Tibial nerve (tissue), 4 donors: Measurements from ENCODE around the gene MEA1.

Source experiments
- CTCF ChIP-seq, 5 experiments: fragments of 200-600 bp in 3 of 5; fragments of 450-650 bp in 2 of 5; sonication (generic) in 3 of 5; IDR thresholded peaks; one replicate each; pipeline ENCODE4 v1.5.1; 2016 to 2019; ENCODE audit warnings: antibody characterized with exemption in 5 of 5, mild to moderate bottlenecking in 3 of 5, moderate library complexity in 2 of 5
- EP300 ChIP-seq, 2 donors: sonication (generic); formaldehyde crosslinking; IDR thresholded peaks; one replicate each; pipeline ENCODE4 v1.6.1; 2017; ENCODE audit warnings: antibody characterized with exemption in 2 of 2, mild to moderate bottlenecking in 1 of 2
- POLR2A ChIP-seq, 2 donors: fragments of 450-650 bp; IDR thresholded peaks; one replicate each; pipeline ENCODE4 v1.6.1; 2017; ENCODE audit warnings: antibody characterized with exemption in 2 of 2, mild to moderate bottlenecking in 2 of 2, moderate library complexity in 2 of 2

- no peak for TF ChIP-seq CTCF (IDR thresholded peaks at IDR 0.05)
- TF ChIP-seq POLR2A (IDR thresholded peaks at IDR 0.05), result no peak
- no peak for TF ChIP-seq EP300 (IDR thresholded peaks at IDR 0.05)
These were observed 25.0 kb upstream of the MEA1 start for GRCh38 chr6:43038727-43039126.
